ENCODE results near the gene UBE2Q2.
"Not testable (repeated sequence)": the region's sequence is repeated elsewhere in the genome, so short reads cannot be mapped to it uniquely, and the experiment has no call there.

The UBE2Q2 gene

GRCh38 chr15:75900577-75900976 is 57.3 kb downstream of the UBE2Q2 start:
- H4K20me1 ChIP-seq (ENCODE audit: insufficient read depth, low read length), result no peaks in the 10 kb centered on the region
- H3K4me2 ChIP-seq (ENCODE audit: low read length), result no peak overlapping the region
- no peak overlapping the region for H3K27ac ChIP-seq (ENCODE audit: low read length)
- H3K9ac ChIP-seq (ENCODE audit: low read length), result no peak overlapping the region
- no peak overlapping the region for H3K4me3 ChIP-seq (ENCODE audit: low read length)
- H3K79me2 ChIP-seq (ENCODE audit: low read length), result peaks cover 18% of the 10 kb centered on the region
- peaks cover 5% of the 10 kb centered on the region for H3K36me3 ChIP-seq (replicated peaks; ENCODE audit: low read depth, low read length)
- TF ChIP-seq EZH2phosphoT487 (IDR thresholded peaks at IDR 0.05; ENCODE audit: low read depth), result no peak
- TF ChIP-seq, protein P1, sequence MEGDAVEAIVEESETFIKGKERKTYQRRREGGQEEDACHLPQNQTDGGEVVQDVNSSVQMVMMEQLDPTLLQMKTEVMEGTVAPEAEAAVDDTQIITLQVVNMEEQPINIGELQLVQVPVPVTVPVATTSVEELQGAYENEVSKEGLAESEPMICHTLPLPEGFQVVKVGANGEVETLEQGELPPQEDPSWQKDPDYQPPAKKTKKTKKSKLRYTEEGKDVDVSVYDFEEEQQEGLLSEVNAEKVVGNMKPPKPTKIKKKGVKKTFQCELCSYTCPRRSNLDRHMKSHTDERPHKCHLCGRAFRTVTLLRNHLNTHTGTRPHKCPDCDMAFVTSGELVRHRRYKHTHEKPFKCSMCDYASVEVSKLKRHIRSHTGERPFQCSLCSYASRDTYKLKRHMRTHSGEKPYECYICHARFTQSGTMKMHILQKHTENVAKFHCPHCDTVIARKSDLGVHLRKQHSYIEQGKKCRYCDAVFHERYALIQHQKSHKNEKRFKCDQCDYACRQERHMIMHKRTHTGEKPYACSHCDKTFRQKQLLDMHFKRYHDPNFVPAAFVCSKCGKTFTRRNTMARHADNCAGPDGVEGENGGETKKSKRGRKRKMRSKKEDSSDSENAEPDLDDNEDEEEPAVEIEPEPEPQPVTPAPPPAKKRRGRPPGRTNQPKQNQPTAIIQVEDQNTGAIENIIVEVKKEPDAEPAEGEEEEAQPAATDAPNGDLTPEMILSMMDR (IDR thresholded peaks at IDR 0.05; ENCODE audit: low read depth, low read length), result no peak
- H3K27me3 ChIP-seq (ENCODE audit: low read depth, low read length), result no peaks in the 10 kb centered on the region
- no peaks in the 10 kb centered on the region for H3K9me3 ChIP-seq (ENCODE audit: insufficient read depth, low read length)
- peaks cover 11% of the 10 kb centered on the region for H3K4me1 ChIP-seq (ENCODE audit: low read length)
- no peak overlapping the region for H2AFZ ChIP-seq (ENCODE audit: low read depth, low read length)

DNA sequence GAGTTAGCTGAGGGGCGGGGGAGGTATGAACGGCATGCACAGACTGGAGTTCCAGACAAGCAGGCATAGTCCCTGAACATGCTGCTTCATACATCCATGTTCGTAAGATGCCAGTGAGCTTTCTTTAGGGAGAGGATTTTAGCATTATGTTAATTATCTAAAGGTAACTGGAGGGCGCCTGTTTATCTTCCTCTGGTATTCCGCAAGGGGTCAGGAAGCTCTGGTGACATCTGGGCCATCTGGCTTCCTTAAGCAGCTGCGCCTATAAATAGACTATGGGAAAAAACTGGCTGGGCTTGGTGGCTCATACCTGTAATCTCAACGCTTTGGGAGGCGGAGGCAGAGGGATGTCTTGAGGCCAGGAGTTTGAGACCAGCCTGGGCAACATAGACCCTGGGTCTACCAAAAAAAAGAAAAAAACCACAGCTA is 58.9 kb downstream of the UBE2Q2 start:
- Histone ChIP-seq H3K27ac (ENCODE audit: low read length) (no peak overlapping the region), H3K4me2 (ENCODE audit: low read length) (no peak overlapping the region), H3K27me3 (ENCODE audit: low read depth, low read length) (no peaks in the 10 kb centered on the region)

DNA sequence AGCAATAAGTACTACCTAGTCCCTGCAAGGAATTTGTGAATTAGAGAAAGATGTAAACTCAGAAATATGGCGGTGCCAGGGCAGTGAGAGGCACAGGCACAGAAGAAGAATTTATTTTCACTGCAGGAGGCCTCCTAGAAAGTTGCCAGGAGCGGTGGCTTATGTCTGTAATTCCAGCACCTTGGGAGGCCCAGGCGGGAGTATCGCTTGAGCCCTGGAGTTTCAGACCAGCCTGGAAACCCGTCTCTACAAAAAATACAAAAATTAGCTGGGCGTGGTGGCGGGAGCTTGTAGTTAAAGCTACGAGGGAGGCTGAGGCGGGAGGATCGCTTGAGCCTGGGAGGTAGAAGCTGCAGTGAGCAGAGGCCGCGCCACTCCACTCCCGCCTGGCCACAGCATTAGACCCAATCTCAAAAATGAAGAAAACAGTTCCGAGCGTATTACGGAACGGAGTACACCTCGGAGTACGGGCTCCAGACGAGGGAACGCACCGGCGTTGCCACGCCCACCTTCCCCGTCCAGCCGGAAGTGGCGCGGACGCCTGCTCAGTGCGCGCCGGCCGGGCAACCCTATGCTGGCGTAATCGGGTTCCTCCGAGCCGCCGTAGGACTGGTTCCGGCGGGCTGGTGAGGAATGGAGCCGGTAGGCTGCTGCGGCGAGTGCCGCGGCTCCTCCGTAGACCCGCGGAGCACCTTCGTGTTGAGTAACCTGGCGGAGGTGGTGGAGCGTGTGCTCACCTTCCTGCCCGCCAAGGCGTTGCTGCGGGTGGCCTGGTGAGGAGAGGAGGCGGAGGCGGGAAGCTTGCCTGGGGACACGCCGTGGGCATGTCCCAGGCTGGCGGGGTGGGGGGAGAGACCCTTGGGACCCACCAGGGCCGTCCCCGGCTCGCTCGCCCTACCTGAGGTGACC is 60.3 kb downstream of the UBE2Q2 start, which contains the start of gene FBXO22:
Gene FBXO22, plus strand, starts transcription at position 548 of the 909 bp plus-strand sequence. Its CDS starts 86 bp downstream, at position 634.
- Histone ChIP-seq H3K9ac (ENCODE audit: low read length) (peak within 1 kb of the TSS; percentile 75), H3K27ac (ENCODE audit: low read length) (peak within 1 kb of the TSS; percentile 55), H3K79me2 (ENCODE audit: low read length) (peaks cover 41% of the 10 kb centered on the region), H4K20me1 (ENCODE audit: insufficient read depth, low read length) (0 out of 2 replicates have a peak, but pooled peaks cover 3% of the 10 kb centered on the region), H3K4me2 (ENCODE audit: low read length) (peak within 1 kb of the TSS; percentile 92), H3K27me3 (ENCODE audit: low read depth, low read length) (no peaks in the 10 kb centered on the region), H3K9me3 (ENCODE audit: insufficient read depth, low read length) (no peaks in the 10 kb centered on the region), H2AFZ (ENCODE audit: low read depth, low read length) (peak within 1 kb of the TSS; percentile 82), H3K36me3 (replicated peaks; ENCODE audit: low read depth, low read length) (peaks cover 13% of the 10 kb centered on the region), H3K4me1 (ENCODE audit: low read length) (peaks cover 11% of the 10 kb centered on the region), H3K4me3 (ENCODE audit: low read length) (peak within 1 kb of the TSS; percentile 97)
- TF ChIP-seq, protein P1 (IDR thresholded peaks at IDR 0.05; ENCODE audit: low read depth, low read length), result no peak
- no peak for TF ChIP-seq EZH2phosphoT487 (IDR thresholded peaks at IDR 0.05; ENCODE audit: low read depth)

More for the DNA sequence above, 58.9 kb downstream of the UBE2Q2 start:
- no peak overlapping the region for H3K4me3 ChIP-seq (ENCODE audit: low read length)
- H3K36me3 ChIP-seq (replicated peaks; ENCODE audit: low read depth, low read length), result peaks cover 10% of the 10 kb centered on the region
- H4K20me1 ChIP-seq (ENCODE audit: insufficient read depth, low read length), result no peaks in the 10 kb centered on the region
- H3K4me1 ChIP-seq (ENCODE audit: low read length), result peaks cover 11% of the 10 kb centered on the region
- no peak overlapping the region for H3K9ac ChIP-seq (ENCODE audit: low read length)
- H3K9me3 ChIP-seq (ENCODE audit: insufficient read depth, low read length), result no peaks in the 10 kb centered on the region
- peaks cover 32% of the 10 kb centered on the region for H3K79me2 ChIP-seq (ENCODE audit: low read length)
- H2AFZ ChIP-seq (ENCODE audit: low read depth, low read length), result no peak overlapping the region
- TF ChIP-seq, protein P1 (IDR thresholded peaks at IDR 0.05; ENCODE audit: low read depth, low read length), result no peak
- no peak for TF ChIP-seq EZH2phosphoT487 (IDR thresholded peaks at IDR 0.05; ENCODE audit: low read depth)

GRCh38 chr15:75905231-75905630 is 62.0 kb downstream of the UBE2Q2 start:
- H3K36me3 ChIP-seq (replicated peaks; ENCODE audit: low read depth, low read length), result peaks cover 22% of the 10 kb centered on the region
- no peak overlapping the region for H3K9ac ChIP-seq (ENCODE audit: low read length)
- H3K27me3 ChIP-seq (ENCODE audit: low read depth, low read length), result no peaks in the 10 kb centered on the region
- peaks cover 57% of the 10 kb centered on the region for H3K79me2 ChIP-seq (ENCODE audit: low read length)
- no peak overlapping the region for H3K4me3 ChIP-seq (ENCODE audit: low read length)
- peaks cover 10% of the 10 kb centered on the region; the same call in 1 of the 2 replicates for H4K20me1 ChIP-seq (ENCODE audit: insufficient read depth, low read length)
- H3K9me3 ChIP-seq (ENCODE audit: insufficient read depth, low read length), result no peaks in the 10 kb centered on the region
- TF ChIP-seq EZH2phosphoT487 (IDR thresholded peaks at IDR 0.05; ENCODE audit: low read depth), result no peak
- TF ChIP-seq, protein P1 (IDR thresholded peaks at IDR 0.05; ENCODE audit: low read depth, low read length), result no peak
- no peak overlapping the region for H3K4me2 ChIP-seq (ENCODE audit: low read length)
- peaks cover 11% of the 10 kb centered on the region for H3K4me1 ChIP-seq (ENCODE audit: low read length)
- H3K27ac ChIP-seq (ENCODE audit: low read length), result no peak overlapping the region
- H2AFZ ChIP-seq (ENCODE audit: low read depth, low read length), result no peak overlapping the region

- not testable (repeated sequence) for H2AFZ ChIP-seq (ENCODE audit: low read depth, low read length); H3K27ac ChIP-seq (ENCODE audit: low read length); H3K9ac ChIP-seq (ENCODE audit: low read length); H3K4me3 ChIP-seq (ENCODE audit: low read length); H3K4me1 ChIP-seq (ENCODE audit: low read length); H3K9me3 ChIP-seq (ENCODE audit: insufficient read depth, low read length); H3K4me2 ChIP-seq (ENCODE audit: low read length); H3K27me3 ChIP-seq (ENCODE audit: low read depth, low read length)
- Histone ChIP-seq H3K36me3 (replicated peaks; ENCODE audit: low read depth, low read length) (peaks cover 37% of the 10 kb centered on the region), H4K20me1 (ENCODE audit: insufficient read depth, low read length) (peaks cover 19% of the 10 kb centered on the region; the same call in 1 of the 2 replicates), H3K79me2 (ENCODE audit: low read length) (peaks cover 81% of the 10 kb centered on the region)
These were observed 67.1 kb downstream of the UBE2Q2 start for GRCh38 chr15:75910355-75910754.
